DMS53 treated with DMSO at 0.1 percent for 48 hours (cell line): ENCODE data around the gene HOPX.
"Not testable (repeated sequence)": the region's sequence is repeated elsewhere in the genome, so short reads cannot be mapped to it uniquely, and the experiment has no call there.

Experiments used
- DNase-seq: peaks from one replicate; lab custom pipeline; 2025; ENCODE audit not compliant: unreplicated experiment; lab: John Stamatoyannopoulos, UW

The HOPX gene

GRCh38 chr4:56681158-56681852, at the start of gene HOPX:
Gene HOPX, minus strand, starts transcription at chr4:56681296. Its CDS starts 23,480 bp downstream, at chr4:56657816.
- DNase-seq: peak; percentile 74

GRCh38 chr4:56730097-56730496, 49.0 kb upstream of the HOPX start:
- no peak for DNase-seq

GRCh38 chr4:56728512-56728911, 47.4 kb upstream of the HOPX start:
- DNase-seq: peak; percentile 84

GRCh38 chr4:56727150-56727549, 46.1 kb upstream of the HOPX start:
- DNase-seq: no peak

- not testable (repeated sequence) for DNase-seq
Measured at GRCh38 chr4:56726593-56726992, 45.5 kb upstream of the HOPX start.

- DNase-seq: no peak
Measured at GRCh38 chr4:56723659-56724230, 42.6 kb upstream of the HOPX start.

- no peak for DNase-seq
Measured at GRCh38 chr4:56723201-56723605, 42.1 kb upstream of the HOPX start.

- no peak for DNase-seq
Measured at GRCh38 chr4:56708146-56708545, 27.1 kb upstream of the HOPX start.

- no peak for DNase-seq
Measured at GRCh38 chr4:56705966-56706365, 24.9 kb upstream of the HOPX start.

GRCh38 chr4:56705334-56705733, 24.2 kb upstream of the HOPX start:
- DNase-seq: no peak

GRCh38 chr4:56704089-56704871, 23.2 kb upstream of the HOPX start:
- DNase-seq: no peak

- no peak for DNase-seq
Measured at GRCh38 chr4:56703378-56703777, 22.3 kb upstream of the HOPX start.

- no peak for DNase-seq
Measured at GRCh38 chr4:56701644-56702043, 20.5 kb upstream of the HOPX start.

GRCh38 chr4:56701161-56701480, 20.0 kb upstream of the HOPX start:
- no peak for DNase-seq

- no peak for DNase-seq
Measured at GRCh38 chr4:56699537-56700105, 18.5 kb upstream of the HOPX start.

- DNase-seq: peak; percentile 12
Measured at GRCh38 chr4:56698329-56698728, 17.2 kb upstream of the HOPX start.

- no peak for DNase-seq
Measured at GRCh38 chr4:56696056-56696455, 15.0 kb upstream of the HOPX start.

GRCh38 chr4:56693476-56693875, 12.4 kb upstream of the HOPX start:
- DNase-seq: not testable (repeated sequence)

- DNase-seq: no peak
Measured at GRCh38 chr4:56692576-56692975, 11.5 kb upstream of the HOPX start.

- no peak for DNase-seq
Measured at GRCh38 chr4:56691425-56691824, 10.3 kb upstream of the HOPX start.

- DNase-seq: no peak
Measured at GRCh38 chr4:56690393-56690792, 9.3 kb upstream of the HOPX start.
